AG04449 (cell line): Measurements from ENCODE around the gene LRP11.

Source experiments
- CTCF ChIA-PET: fragments of 350-600 bp; formaldehyde crosslinking; extraction: SDS; loops from one replicate; lab custom pipeline; 2021; ENCODE audit warnings: antibody characterized with exemption; lab: Yijun Ruan, JAX
- POLR2A ChIA-PET: fragments of 400-600, 350-600 bp; formaldehyde crosslinking; extraction: SDS; loops from one replicate; lab custom pipeline; 2020; ENCODE audit warnings: antibody characterized with exemption, inconsistent platforms; lab: Yijun Ruan, JAX
- DNase-seq: peaks from one replicate; pipeline ENCODE4 v3.0.0-alpha.2; 2010; ENCODE audit warnings: low read depth, low spot score
- H3K4me3 ChIP-seq: 2 replicates; pipeline ENCODE4 v1.5.1; 2011; ENCODE audit warnings: low read depth, mild to moderate bottlenecking, control low read depth, low read length
- CTCF ChIP-seq: IDR thresholded peaks from one replicate; pipeline ENCODE4 v1.5.1; 2011; ENCODE audit warnings: mild to moderate bottlenecking, moderate library complexity, low read length, control low read depth, inconsistent platforms; ENCODE audit not compliant: insufficient read depth; ENCODE audit errors: missing control alignments

The LRP11 gene

DNA sequence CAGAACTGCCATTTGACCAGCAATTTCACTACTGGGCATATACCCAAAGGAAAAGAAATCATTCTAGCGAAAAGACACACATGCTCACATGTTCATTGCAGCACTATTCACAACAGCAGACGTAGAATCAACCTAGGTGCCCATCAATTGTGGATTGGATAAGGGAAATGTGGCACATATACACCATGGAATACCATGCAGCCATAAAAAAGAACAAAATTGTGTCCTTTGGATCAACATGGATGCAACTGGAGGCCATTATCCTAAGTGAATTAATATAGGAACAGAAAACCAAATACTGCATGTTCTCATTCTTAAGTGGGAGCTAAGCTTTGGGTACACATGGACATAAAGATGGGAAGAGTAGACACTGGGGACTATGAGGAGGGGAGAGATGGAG, 17.7 kb upstream of the LRP11 start:
- DNase-seq = no peak
- no peak overlapping the region for H3K4me3 ChIP-seq
- CTCF ChIA-PET = interaction anchor here (1.5 kb wide), 1 partner anchor 16 kb away, joined by 5 read pairs; no protein-coding TSS in a partner anchor
- TF ChIP-seq CTCF = no peak
- POLR2A ChIA-PET = no interaction called here

- ChIA-PET POLR2A (no interaction called here), CTCF (interaction anchor here (5.1 kb wide), 1 partner anchor 16 kb away, joined by 34 read pairs; the partner anchor contains the start of gene LRP11)
- TF ChIP-seq CTCF = no peak
- no peak overlapping the region for H3K4me3 ChIP-seq
- DNase-seq = no peak
These were observed 17.1 kb upstream of the LRP11 start for GRCh38 chr6:149881066-149881766.

- ChIA-PET CTCF (interaction anchor here (1.4 to 5.1 kb wide), 3 partner anchors 8 to 43 kb away, joined by 4 to 34 read pairs (median 8); partner anchors contain the start of gene LRP11), POLR2A (no interaction called here)
- no peak for TF ChIP-seq CTCF
- DNase-seq = no peak
- H3K4me3 ChIP-seq = no peak overlapping the region
These were observed 13.5 kb upstream of the LRP11 start for GRCh38 chr6:149877659-149878058.

DNA sequence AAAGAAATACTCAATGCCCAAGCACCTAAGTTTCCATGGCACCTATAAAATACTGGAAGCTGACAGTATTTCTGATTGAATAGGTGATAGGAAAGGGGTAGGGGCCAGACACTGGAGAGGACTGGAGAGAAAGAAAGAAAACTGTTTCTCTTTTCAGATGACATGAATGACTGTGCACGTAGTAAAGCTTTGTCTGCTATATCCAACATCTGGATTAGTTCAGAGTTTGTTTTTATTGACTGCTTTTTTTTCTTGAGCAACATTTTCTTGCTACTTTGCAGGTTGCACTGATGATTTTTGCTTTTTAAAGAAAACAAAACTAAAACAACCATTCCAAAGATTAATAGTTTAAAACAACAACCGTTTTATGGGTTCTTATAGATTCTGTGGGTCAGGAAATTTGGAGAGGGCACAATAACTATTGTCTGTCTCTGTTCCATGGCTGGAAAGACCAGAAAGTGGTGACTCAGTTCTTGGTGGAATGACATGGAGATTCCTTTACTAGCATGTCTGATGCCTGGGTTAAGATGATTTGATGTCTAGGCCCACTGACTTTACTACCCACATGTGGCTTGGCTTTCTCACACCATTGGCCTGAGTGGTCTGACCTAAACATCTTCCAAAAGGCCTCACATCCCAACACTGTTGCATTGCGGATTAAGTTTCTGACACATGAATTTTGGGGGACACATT, 12.2 kb upstream of the LRP11 start:
- no peak for DNase-seq
- CTCF ChIA-PET = interaction anchor here (1.4 to 5.1 kb wide), 2 partner anchors 11 to 41 kb away, joined by 4 to 34 read pairs; partner anchors contain the start of gene LRP11
- POLR2A ChIA-PET = no interaction called here
- no peak overlapping the region for H3K4me3 ChIP-seq
- no peak for TF ChIP-seq CTCF

DNA sequence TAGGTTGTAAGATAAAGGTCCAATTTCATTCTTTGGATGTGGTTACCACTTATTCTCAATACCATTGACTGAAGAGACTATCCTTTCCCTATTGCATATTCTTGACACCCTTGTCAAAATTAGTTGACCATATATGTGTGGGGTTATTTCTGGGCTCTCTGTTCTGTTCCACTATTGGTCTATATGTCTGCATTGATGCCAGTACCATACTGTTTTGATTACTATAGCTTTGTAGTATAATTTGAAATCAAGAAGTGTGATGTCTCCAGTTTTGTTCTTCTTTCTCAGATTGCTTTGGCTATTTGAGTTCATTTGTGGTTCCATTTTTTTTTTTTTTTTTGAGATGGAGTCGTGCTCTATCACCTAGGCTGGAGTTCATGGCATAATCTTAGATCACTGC, 8.1 kb upstream of the LRP11 start:
- ChIA-PET POLR2A (no interaction called here), CTCF (no interaction called here)
- no peak for DNase-seq
- no peak for TF ChIP-seq CTCF
- no peak overlapping the region for H3K4me3 ChIP-seq

- no peak overlapping the region for H3K4me3 ChIP-seq
- CTCF ChIA-PET = interaction anchor here (0.6 to 1.8 kb wide), 3 partner anchors 24 to 37 kb away, joined by 3 to 7 read pairs (median 4); no protein-coding TSS in a partner anchor
- no peak for DNase-seq
- no peak for TF ChIP-seq CTCF
- POLR2A ChIA-PET = no interaction called here
These were observed 7.0 kb upstream of the LRP11 start for GRCh38 chr6:149871182-149871581.
